K562 (cell line): ENCODE measurements around the gene CERS6. TPM values are rescaled to one million over a fixed set of nuclear protein-coding genes. Genes with fewer than 3 reads are reported as not detected.
A peak's percentile ranks its signal among the peaks of the same experiment; 100 is the strongest.

ENCODE experiments used
- ATAC-seq: fragments of 200-7000 bp; cut with Tn5 transposase; 3 replicates; pipeline ENCODE4 v1.9.1; 2020; ENCODE audit warnings: moderate library complexity
- BruUV-seq: library from RNA; stranded (reverse); fragments of 400-500 nt; replicated peaks from 2 replicates; lab custom pipeline; 2021; lab: Mats Ljungman, UMichigan
- CTCF ChIA-PET: fragments of 300-600 bp; formaldehyde crosslinking; extraction: SDS; loops from one replicate; lab custom pipeline; 2021; ENCODE audit warnings: low intra/inter-chr PET ratio; lab: Yijun Ruan, JAX
- POLR2A ChIA-PET: fragments of 300-600, 350-650 bp; sonication (Branson Sonifier 250); formaldehyde crosslinking; extraction: SDS; loops from one replicate; lab custom pipeline; 2021; ENCODE audit warnings: antibody characterized with exemption, inconsistent platforms; lab: Yijun Ruan, JAX
- DNase-seq, 4 experiments: peaks; one replicate each; pipeline versions ENCODE4 v3.0.0 to v3.0.0-alpha.2; 2011 to 2018; ENCODE audit warnings: low spot score in 3 of 4, mixed read lengths in 3 of 4; ENCODE audit errors: extremely low read depth in 1 of 4
- FAIRE-seq: peaks from 2 replicates; lab custom pipeline; 2011; peaks lifted over from hg19 to GRCh38; lab: Jason Lieb, UNC
- H2AFZ ChIP-seq: 2 replicates; pipeline ENCODE4 v1.6.0; 2011; ENCODE audit warnings: low read depth, low read length, control low read depth, inconsistent platforms
- H3K27ac ChIP-seq: fragments of 200-600 bp; 3 replicates; pipeline ENCODE4 v1.8.0; 2011; ENCODE audit warnings: low read depth, mild to moderate bottlenecking, control low read depth, inconsistent platforms, low read length, moderate library complexity, mixed read lengths; ENCODE audit errors: extremely low read depth
- H3K27me3 ChIP-seq, 2 experiments: fragments of 300-600 bp in 1 of 2; 2 replicates in 1 of 2; 3 replicates in 1 of 2; pipeline versions ENCODE4 v1.6.0 to v1.8.0; 2011; ENCODE audit warnings: inconsistent platforms in 2 of 2, low read length in 2 of 2, mild to moderate bottlenecking in 1 of 2, mixed read lengths in 1 of 2, moderate library complexity in 1 of 2; ENCODE audit not compliant: control insufficient read depth in 2 of 2, insufficient read depth in 2 of 2
- H3K36me3 ChIP-seq: fragments of 300-600 bp; 3 replicates; pipeline ENCODE4 v1.8.0; 2011; ENCODE audit warnings: mild to moderate bottlenecking, low read length, inconsistent platforms; ENCODE audit not compliant: control insufficient read depth, insufficient read depth
- H3K4me1 ChIP-seq, 2 experiments: fragments of 200-600 bp in 1 of 2; replicated peaks in 1 of 2; 2 replicates in 1 of 2; 3 replicates in 1 of 2; pipeline versions ENCODE4 v1.5.1 to v1.8.0; 2011; ENCODE audit warnings: inconsistent platforms in 2 of 2, low read length in 2 of 2, mild to moderate bottlenecking in 1 of 2, mixed read lengths in 1 of 2, moderate library complexity in 1 of 2; ENCODE audit not compliant: control insufficient read depth in 2 of 2, insufficient read depth in 2 of 2
- H3K4me2 ChIP-seq: 2 replicates; pipeline ENCODE4 v1.6.1; 2011; ENCODE audit warnings: low read length, control low read depth, inconsistent platforms, mixed read lengths; ENCODE audit not compliant: insufficient read depth
- H3K4me3 ChIP-seq: fragments of 200-600 bp; sonication (generic), shearing (Covaris generic); 2 replicates; pipeline ENCODE4 v1.5.1; 2016; ENCODE audit warnings: control low read depth, inconsistent platforms
- H3K79me2 ChIP-seq: fragments of 200-600 bp; 3 replicates; pipeline ENCODE4 v1.8.0; 2011; ENCODE audit warnings: low read length, inconsistent platforms; ENCODE audit not compliant: control insufficient read depth, insufficient read depth
- H3K9ac ChIP-seq, 2 experiments: 2 replicates each; pipeline versions ENCODE4 v1.6.0 to v1.6.1; 2011; ENCODE audit warnings: low read depth in 2 of 2, low read length in 2 of 2, control low read depth in 1 of 2, inconsistent platforms in 1 of 2, mild to moderate bottlenecking in 1 of 2, mixed read lengths in 1 of 2; ENCODE audit not compliant: insufficient read depth in 1 of 2
- H3K9me1 ChIP-seq: one replicate; pipeline ENCODE4 v1.6.0; 2011; ENCODE audit warnings: inconsistent platforms, mild to moderate bottlenecking, low read length, moderate library complexity; ENCODE audit not compliant: control insufficient read depth, insufficient read depth
- H3K9me3 ChIP-seq: replicated peaks from 2 replicates; pipeline ENCODE4 v1.5.1; 2011; ENCODE audit warnings: low read depth, low read length, inconsistent platforms; ENCODE audit not compliant: control insufficient read depth, insufficient read depth
- H4K20me1 ChIP-seq: replicated peaks from 2 replicates; pipeline ENCODE4 v1.6.1; 2011; ENCODE audit warnings: low read length, inconsistent platforms, mixed read lengths; ENCODE audit not compliant: control insufficient read depth, insufficient read depth
- BACH1 ChIP-seq: fragments of 200-800 bp; sonication (Bioruptor generic); IDR thresholded peaks from 2 replicates; pipeline ENCODE4 v1.6.1; 2016; ENCODE audit warnings: missing genetic modification characterization, missing compliant biosample characterization
- BRF2 ChIP-seq: IDR thresholded peaks from 3 replicates; pipeline ENCODE4 v1.6.1; 2011; ENCODE audit warnings: borderline replicate concordance, mild to moderate bottlenecking; ENCODE audit not compliant: insufficient read length, insufficient read depth
- CCNT2 ChIP-seq: IDR thresholded peaks from 2 replicates; pipeline ENCODE4 v1.6.1; 2011; ENCODE audit warnings: borderline replicate concordance, low read depth, mild to moderate bottlenecking, moderate library complexity, mixed read lengths, low read length; ENCODE audit not compliant: insufficient read length; ENCODE audit errors: extremely low read depth
- DPF2 ChIP-seq: fragments of 450-650 bp; IDR thresholded peaks from 2 replicates; pipeline ENCODE4 v1.6.1; 2016
- HMG20A ChIP-seq: fragments of 450-650 bp; formaldehyde crosslinking; conservative IDR thresholded peaks from 2 replicates; pipeline ENCODE4 v1.4.0; 2020; ENCODE audit warnings: mild to moderate bottlenecking, mixed read lengths
- HNRNPUL1 ChIP-seq: fragments of 200-400 bp; formaldehyde crosslinking; IDR thresholded peaks from 2 replicates; pipeline ENCODE4 v1.6.1; 2017; ENCODE audit warnings: low read length
- KAT7 ChIP-seq: sonication (generic); formaldehyde crosslinking; IDR thresholded peaks from 2 replicates; pipeline ENCODE4 v1.8.0; 2022; ENCODE audit warnings: missing genetic modification reagents, mild to moderate bottlenecking, borderline replicate concordance
- MCM3 ChIP-seq: fragments of 450-650 bp; IDR thresholded peaks from 2 replicates; pipeline ENCODE4 v1.6.1; 2016
- MTA2 ChIP-seq: fragments of 450-650 bp; IDR thresholded peaks from 2 replicates; pipeline ENCODE4 v1.6.1; 2016; ENCODE audit warnings: low read depth
- RCOR1 ChIP-seq, 2 experiments: IDR thresholded peaks; 2 replicates each; pipeline ENCODE4 v1.6.1; 2012; ENCODE audit warnings: low read depth in 2 of 2, low read length in 2 of 2, borderline replicate concordance in 1 of 2, improper control_type of control experiment in 1 of 2
- TOE1 ChIP-seq, 2 experiments: fragments of 450-650 bp in 1 of 2; sonication (generic) in 1 of 2; formaldehyde crosslinking in 1 of 2; IDR thresholded peaks; 2 replicates each; pipeline versions ENCODE4 v1.7.1 to v1.8.0; 2016 to 2022; ENCODE audit warnings: borderline replicate concordance in 2 of 2, mild to moderate bottlenecking in 2 of 2, antibody characterized with exemption in 1 of 2, inconsistent platforms in 1 of 2, low read depth in 1 of 2, missing genetic modification reagents in 1 of 2, moderate library complexity in 1 of 2
- ZFP1 ChIP-seq: fragments of 450-650 bp; formaldehyde crosslinking; IDR thresholded peaks from 2 replicates; pipeline ENCODE4 v1.4.0; 2020; ENCODE audit warnings: mild to moderate bottlenecking, mixed read lengths
- ZNF408 ChIP-seq: fragments of 250-450 bp; sonication (Bioruptor Pico); IDR thresholded peaks from 2 replicates; pipeline ENCODE4 v1.4.0; 2020; ENCODE audit warnings: low read depth, mild to moderate bottlenecking, moderate library complexity
- ZNF512 ChIP-seq: IDR thresholded peaks from 2 replicates; pipeline ENCODE4 v1.6.1; 2016; ENCODE audit warnings: missing genetic modification characterization, missing compliant biosample characterization
- ZNF717 ChIP-seq: fragments of 250-450 bp; sonication (Bioruptor Pico); IDR thresholded peaks from 2 replicates; pipeline ENCODE4 v1.5.0; 2021
- WGBS: fragments of 100-300 bp; shearing (Covaris generic); methylation state at CpG from one replicate; pipeline ENCODE4 v1.1.6; 2016; ENCODE audit warnings: low coverage, mixed read lengths; ENCODE audit not compliant: insufficient coverage; ENCODE audit errors: missing lambda C conversion rate; 5-methylcytosine and 5-hydroxymethylcytosine counted together
- in situ Hi-C: fragments of 300-500 bp; cut with MboI; formaldehyde crosslinking; loops from 4 replicates; pipeline ENCODE4 v1.15.0; 2018; ENCODE audit warnings: inconsistent platforms, mixed read lengths
- intact Hi-C: fragments of 100-400 bp; cut with micrococcal nuclease; formaldehyde crosslinking; loops from 2 replicates; pipeline ENCODE4 v1.14.2; 2022
- polyA plus RNA-seq, 8 experiments: library from polyadenylated mRNA; depleted of rRNA in 4 of 8; stranded (reverse) in 5 of 8; unstranded in 3 of 8; fragments of >200 nt; fragmentation: Nextera tagmentation in 2 of 8; fragmentation: Illumina TruSeq in 1 of 8; extraction: Ambion mirVana in 2 of 8; extraction: Trizol in 1 of 8; gene quantifications; 2 replicates each; pipeline versions ENCODE4 v1.2.1 to v1.2.3, GENCODE V29; 2011 to 2014; ENCODE audit warnings: inconsistent platforms in 1 of 8, missing spikeins in 1 of 8
- total RNA-seq, 7 experiments: library from RNA; depleted of rRNA in 6 of 7; stranded (reverse); fragments of >200 nt in 6 of 7; fragmentation: Illumina TruSeq in 2 of 7; extraction: Trizol in 2 of 7; gene quantifications; 2 replicates each; pipeline versions ENCODE4 v1.2.1 to v1.2.3, GENCODE V29; 2011 to 2021; ENCODE audit warnings: low replicate concordance in 1 of 7
- TF ChIP-seq, protein P1 (sequence below): sonication (generic); formaldehyde crosslinking; IDR thresholded peaks from 2 replicates; pipeline ENCODE4 v1.8.0; 2022; ENCODE audit warnings: mild to moderate bottlenecking, missing genetic modification reagents

CERS6 gene
- total and polyA plus RNA-seq, 9 of the 15 experiments (the other 6 are each of a cell fraction or from before 2014, with no cell fraction given), result 1.6 to 13.6 (median 11.4) TPM

DNA sequence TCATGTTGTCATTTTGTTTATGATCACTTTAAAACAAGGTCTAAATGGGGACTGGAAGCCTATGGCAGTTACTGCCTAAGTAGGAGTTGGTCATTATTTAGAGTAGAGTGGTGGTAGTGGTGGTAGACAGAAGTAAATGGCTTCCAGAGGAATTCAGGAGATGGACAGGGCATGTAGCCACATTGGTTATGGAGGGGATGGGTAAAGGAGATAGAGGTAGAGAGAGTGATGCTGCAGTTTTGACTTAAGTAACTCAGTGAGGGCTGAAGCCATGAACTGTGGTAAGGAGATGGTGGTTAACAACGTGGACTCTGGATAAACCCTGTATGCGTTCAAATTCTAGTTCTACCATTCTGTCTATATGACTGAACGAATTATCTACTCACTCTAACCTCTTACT, 284.7 kb downstream of the CERS6 start (continued):
- no peak for TF ChIP-seq ZFP1
- no peak for TF ChIP-seq HMG20A (CRISPR knock-in tag)
- TF ChIP-seq DPF2, result 0 out of 2 replicates have a peak, but pooled peaks have one; percentile 19
- no peak for TF ChIP-seq KAT7 (CRISPR knock-in tag)

DNA sequence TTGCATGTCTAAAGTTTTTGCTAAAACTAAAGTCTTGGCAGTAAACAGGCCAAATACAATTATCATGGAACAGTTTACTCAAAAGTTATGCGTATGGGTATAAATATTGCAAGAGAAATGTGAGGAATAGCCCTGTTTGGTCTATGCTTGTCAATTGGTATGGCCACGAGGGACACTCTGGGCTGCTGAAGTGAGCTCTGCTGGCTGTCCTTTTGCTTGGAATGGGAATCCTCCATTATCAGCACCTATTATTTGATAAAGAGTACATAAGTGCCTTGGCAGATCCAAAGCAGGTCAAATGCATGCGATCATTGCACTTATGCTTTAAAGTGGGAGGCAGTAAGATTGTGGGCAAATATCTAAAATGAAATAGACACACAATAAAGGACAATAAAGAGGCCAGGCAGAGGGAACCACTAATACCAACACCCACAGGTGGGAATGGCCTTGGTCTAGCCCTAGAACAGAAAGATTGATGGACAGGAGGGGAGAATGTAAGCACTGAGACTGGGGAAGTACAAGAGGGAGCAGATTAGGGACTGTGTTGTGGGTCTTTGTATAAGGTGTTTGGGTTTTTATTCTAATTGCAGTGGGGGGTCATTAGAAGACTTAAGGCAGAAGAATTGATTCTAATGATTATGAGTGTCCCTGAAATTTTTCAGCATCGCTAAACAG, 286.3 kb downstream of the CERS6 start:
- intact Hi-C loops (no loop called here), in situ Hi-C loops (no loop called here)
- WGBS, result 74% methylated on average over 4 of the region's 4 CpGs
- Histone ChIP-seq H4K20me1 (no peaks in the 10 kb centered on the region), H3K9ac (no peak overlapping the region), H3K4me3 (no peak overlapping the region), H3K9me1 (no peaks in the 10 kb centered on the region), H3K4me2 (no peak overlapping the region), H3K27ac (no peak overlapping the region), H2AFZ (no peak overlapping the region), H3K27me3 (no peaks in the 10 kb centered on the region), H3K4me1 (peaks cover 0 to 6% of the 10 kb centered on the region in 2 experiments; a peak in 2 of 5 replicates), H3K79me2 (no peaks in the 10 kb centered on the region), H3K36me3 (no peaks in the 10 kb centered on the region; the same call in 2 of the 3 replicates), H3K9me3 (no peaks in the 10 kb centered on the region)
- no peak for ATAC-seq
- FAIRE-seq, result no peak
- POLR2A ChIA-PET, result interaction anchor here (1.4 kb wide), 1 partner anchor 10 kb away, joined by 8 read pairs; no protein-coding TSS in a partner anchor
- DNase-seq, result no peak
- CTCF ChIA-PET, result interaction anchor here (0.6 kb wide), 1 partner anchor 170 kb away, joined by 3 read pairs; no protein-coding TSS in a partner anchor
- no TSS peak for BruUV-seq
- TF ChIP-seq ZNF717, result no peak
- no peak for TF ChIP-seq BACH1 (tag)
- TF ChIP-seq RCOR1 (IDR thresholded peaks at IDR 0.05; ENCODE audit: borderline replicate concordance in 1 of 2, low read depth in 2 of 2, low read length in 2 of 2), result no peak
- TF ChIP-seq HNRNPUL1, result no peak
- TF ChIP-seq CCNT2, result no peak
- TF ChIP-seq ZNF512 (tag), result no peak
- TF ChIP-seq TOE1 (IDR thresholded peaks at IDR 0.05; ENCODE audit: borderline replicate concordance), result no peak
- TF ChIP-seq TOE1 (CRISPR knock-in tag; IDR thresholded peaks at IDR 0.05; ENCODE audit: borderline replicate concordance, low read depth), result no peak
- TF ChIP-seq, protein P1, sequence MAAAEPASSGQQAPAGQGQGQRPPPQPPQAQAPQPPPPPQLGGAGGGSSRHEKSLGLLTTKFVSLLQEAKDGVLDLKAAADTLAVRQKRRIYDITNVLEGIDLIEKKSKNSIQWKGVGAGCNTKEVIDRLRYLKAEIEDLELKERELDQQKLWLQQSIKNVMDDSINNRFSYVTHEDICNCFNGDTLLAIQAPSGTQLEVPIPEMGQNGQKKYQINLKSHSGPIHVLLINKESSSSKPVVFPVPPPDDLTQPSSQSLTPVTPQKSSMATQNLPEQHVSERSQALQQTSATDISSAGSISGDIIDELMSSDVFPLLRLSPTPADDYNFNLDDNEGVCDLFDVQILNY (CRISPR knock-in tag), result no peak
- TF ChIP-seq BRF2, result no peak
- no peak for TF ChIP-seq MCM3
- no peak for TF ChIP-seq MTA2
- no peak for TF ChIP-seq ZNF408 (CRISPR knock-in tag)
